ENCODE data around the gene GRIA3. TPM values are rescaled to one million over a fixed set of nuclear protein-coding genes. Genes with fewer than 3 reads are reported as not detected.

The GRIA3 gene
- total RNA-seq, 1 experiment from 2014 or later, result not detected

- no TSS peak for BruUV-seq (replicated peaks)
- intact Hi-C loops (cut with micrococcal nuclease; ENCODE audit: unreplicated experiment), result no loop called here
- POLR2A ChIA-PET (ENCODE audit: unreplicated experiment), result no interaction called here
These were observed 138.5 kb downstream of the GRIA3 start for GRCh38 chrX:123322536-123322935.

GRCh38 chrX:123324625-123325024 is 140.5 kb downstream of the GRIA3 start:
- DNase-seq, result no peak
- H2AFZ ChIP-seq, result no peak overlapping the region
- BruUV-seq (replicated peaks), result no TSS peak

More at GRCh38 chrX:123322536-123322935, 138.5 kb downstream of the GRIA3 start:
- no peaks in the 10 kb centered on the region for H3K4me1 ChIP-seq (replicated peaks; ENCODE audit: insufficient read depth)
- H2AFZ ChIP-seq, result no peak overlapping the region
- CTCF ChIA-PET, result no interaction called here
- no peak overlapping the region for H3K4me2 ChIP-seq
- H3K9me3 ChIP-seq (ENCODE audit: insufficient read depth, low read depth), result no peaks in the 10 kb centered on the region
- no peak for TF ChIP-seq CTCF (conservative IDR thresholded peaks at IDR 0.05)
- no peak for TF ChIP-seq EZH2 (IDR thresholded peaks at IDR 0.05; ENCODE audit: low read depth)
- H4K20me1 ChIP-seq (ENCODE audit: insufficient read depth), result no peaks in the 10 kb centered on the region
- no peaks in the 10 kb centered on the region for H3K27me3 ChIP-seq (ENCODE audit: insufficient read depth, low read depth)
- no peaks in the 10 kb centered on the region for H3K9me2 ChIP-seq (ENCODE audit: insufficient read depth)
- no peak overlapping the region for H3K27ac ChIP-seq
- H3K36me3 ChIP-seq (ENCODE audit: low read depth), result no peaks in the 10 kb centered on the region
- no peak overlapping the region for H3K4me3 ChIP-seq
- no peaks in the 10 kb centered on the region for H3F3A ChIP-seq (ENCODE audit: insufficient read depth, low read depth)
- no peaks in the 10 kb centered on the region for H3K79me2 ChIP-seq (ENCODE audit: low read depth)
- DNase-seq, result no peak

GRCh38 chrX:123330229-123330942 is 146.3 kb downstream of the GRIA3 start:
- Histone ChIP-seq H3K9me3 (ENCODE audit: insufficient read depth, low read depth) (no peaks in the 10 kb centered on the region), H4K20me1 (ENCODE audit: insufficient read depth) (no peaks in the 10 kb centered on the region), H3K27me3 (ENCODE audit: insufficient read depth, low read depth) (no peaks in the 10 kb centered on the region), H3K4me3 (no peak overlapping the region), H3K27ac (no peak overlapping the region), H3K79me2 (ENCODE audit: low read depth) (no peaks in the 10 kb centered on the region), H3K4me1 (replicated peaks; ENCODE audit: insufficient read depth) (no peaks in the 10 kb centered on the region), H3K36me3 (ENCODE audit: low read depth) (no peaks in the 10 kb centered on the region), H2AFZ (no peak overlapping the region), H3K9me2 (ENCODE audit: insufficient read depth) (no peaks in the 10 kb centered on the region), H3K4me2 (no peak overlapping the region), H3F3A (ENCODE audit: insufficient read depth, low read depth) (no peaks in the 10 kb centered on the region)
- BruUV-seq (replicated peaks), result no TSS peak
- POLR2A ChIA-PET (ENCODE audit: unreplicated experiment), result no interaction called here
- DNase-seq, result no peak
- intact Hi-C loops (cut with micrococcal nuclease; ENCODE audit: unreplicated experiment), result no loop called here
- CTCF ChIA-PET, result no interaction called here
- TF ChIP-seq EZH2 (IDR thresholded peaks at IDR 0.05; ENCODE audit: low read depth) (no peak), CTCF (conservative IDR thresholded peaks at IDR 0.05) (no peak)

More at GRCh38 chrX:123324625-123325024, 140.5 kb downstream of the GRIA3 start:
- Histone ChIP-seq H3K79me2 (ENCODE audit: low read depth) (no peaks in the 10 kb centered on the region), H3K4me2 (no peak overlapping the region), H3K4me3 (no peak overlapping the region), H3K36me3 (ENCODE audit: low read depth) (no peaks in the 10 kb centered on the region), H3F3A (ENCODE audit: insufficient read depth, low read depth) (no peaks in the 10 kb centered on the region), H4K20me1 (ENCODE audit: insufficient read depth) (no peaks in the 10 kb centered on the region), H3K4me1 (replicated peaks; ENCODE audit: insufficient read depth) (no peaks in the 10 kb centered on the region), H3K9me2 (ENCODE audit: insufficient read depth) (no peaks in the 10 kb centered on the region), H3K27me3 (ENCODE audit: insufficient read depth, low read depth) (no peaks in the 10 kb centered on the region), H3K27ac (no peak overlapping the region), H3K9me3 (ENCODE audit: insufficient read depth, low read depth) (no peaks in the 10 kb centered on the region)
- intact Hi-C loops (cut with micrococcal nuclease; ENCODE audit: unreplicated experiment), result no loop called here
- TF ChIP-seq CTCF (conservative IDR thresholded peaks at IDR 0.05) (no peak), EZH2 (IDR thresholded peaks at IDR 0.05; ENCODE audit: low read depth) (no peak)
- CTCF ChIA-PET, result no interaction called here
- POLR2A ChIA-PET (ENCODE audit: unreplicated experiment), result no interaction called here

Data from PC-9 (cell line).